ENCODE measurements around the gene NR5A1. TPM values are rescaled to one million over a fixed set of nuclear protein-coding genes. Genes with fewer than 3 reads are reported as not detected.

The NR5A1 gene
- total RNA-seq, 1 donor from 2014 or later: 1.2 TPM

DNA sequence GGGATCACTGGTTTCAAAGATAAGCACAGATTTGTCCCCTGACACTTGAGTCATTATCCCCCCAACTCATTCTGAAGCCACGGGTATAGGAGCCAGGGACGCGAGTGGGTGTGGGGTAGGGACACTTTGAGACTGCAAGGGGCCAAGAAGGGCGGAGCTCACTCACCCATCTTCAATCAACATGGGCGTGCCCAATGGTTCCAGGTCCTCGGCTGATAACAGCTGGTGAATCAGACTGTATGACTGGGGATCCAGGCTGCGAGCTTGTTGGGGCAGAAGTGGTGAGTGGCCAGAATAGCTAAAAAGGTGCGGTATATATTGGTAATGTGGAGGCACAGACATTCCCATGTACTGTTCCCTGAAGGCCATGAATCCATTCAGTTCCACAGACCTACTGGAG lies 30.7 kb upstream of the NR5A1 start:
- Mint-ChIP-seq H3K27me3 (ENCODE audit: unreplicated experiment) (no peaks in the 10 kb centered on the region), H3K9me3 (ENCODE audit: unreplicated experiment) (no peaks in the 10 kb centered on the region), H3K4me3 (ENCODE audit: unreplicated experiment) (no peak overlapping the region), H3K36me3 (ENCODE audit: low read depth, unreplicated experiment) (peaks cover 12% of the 10 kb centered on the region), H3K4me1 (ENCODE audit: unreplicated experiment) (peaks cover 4% of the 10 kb centered on the region), H3K27ac (ENCODE audit: unreplicated experiment) (no peak overlapping the region)
- DNase-seq (ENCODE audit: low spot score): no peak
- TF ChIP-seq CTCF (IDR thresholded peaks at IDR 0.05; ENCODE audit: unreplicated experiment): no peak

DNA sequence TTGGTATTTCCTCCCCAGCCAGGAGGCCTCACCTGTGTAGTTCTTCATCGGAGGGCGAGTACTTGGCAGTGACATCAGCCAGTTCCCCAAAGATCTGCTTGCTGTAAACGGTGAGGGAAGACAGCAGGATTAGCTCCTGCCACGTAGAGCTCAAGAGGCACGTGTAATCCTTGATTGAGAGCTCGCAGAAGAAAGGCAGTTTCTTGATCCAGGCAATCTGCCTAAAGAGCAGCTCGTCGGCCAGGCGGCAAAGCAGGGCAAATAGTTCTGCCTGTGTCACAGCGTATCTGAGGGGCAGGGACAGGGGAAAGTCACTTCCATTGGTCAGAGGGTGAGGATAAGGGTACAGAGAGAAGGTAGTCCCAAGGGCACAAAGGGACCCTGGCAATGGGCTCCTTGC lies 28.6 kb upstream of the NR5A1 start:
- H3K9me3 Mint-ChIP-seq (ENCODE audit: unreplicated experiment): no peaks in the 10 kb centered on the region
- H3K36me3 Mint-ChIP-seq (ENCODE audit: low read depth, unreplicated experiment): peaks cover 13% of the 10 kb centered on the region
- no peak overlapping the region for H3K4me3 Mint-ChIP-seq (ENCODE audit: unreplicated experiment)
- TF ChIP-seq CTCF (IDR thresholded peaks at IDR 0.05; ENCODE audit: unreplicated experiment): no peak
- no peak overlapping the region for H3K27ac Mint-ChIP-seq (ENCODE audit: unreplicated experiment)
- H3K4me1 Mint-ChIP-seq (ENCODE audit: unreplicated experiment): peaks cover 14% of the 10 kb centered on the region
- DNase-seq (ENCODE audit: low spot score): no peak
- H3K27me3 Mint-ChIP-seq (ENCODE audit: unreplicated experiment): peaks cover 2% of the 10 kb centered on the region

DNA sequence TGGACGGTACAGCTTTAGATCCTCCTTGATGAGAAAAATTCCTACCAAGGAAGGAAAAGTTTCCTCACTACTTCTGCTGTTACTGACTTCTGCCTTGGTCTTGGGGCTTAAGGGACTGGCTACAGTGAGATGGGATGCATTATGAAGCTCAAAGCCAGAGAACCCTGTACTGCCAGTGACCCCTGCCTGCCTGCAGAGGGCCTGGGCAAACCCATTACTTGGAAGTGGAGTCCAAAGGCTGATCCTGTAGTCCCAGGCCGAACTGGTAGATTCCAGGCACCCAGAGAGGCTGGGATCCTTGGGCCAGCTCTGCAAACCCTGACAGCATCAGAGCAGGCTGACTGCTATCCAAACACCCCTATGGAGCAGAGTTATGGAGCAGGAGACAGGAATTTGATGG lies 25.7 kb upstream of the NR5A1 start:
- H3K27ac Mint-ChIP-seq (ENCODE audit: unreplicated experiment): no peak overlapping the region

GRCh38 chr9:124531115-124531514 lies 23.9 kb upstream of the NR5A1 start:
- Mint-ChIP-seq H3K36me3 (ENCODE audit: low read depth, unreplicated experiment) (peaks cover 14% of the 10 kb centered on the region), H3K27ac (ENCODE audit: unreplicated experiment) (no peak overlapping the region), H3K4me1 (ENCODE audit: unreplicated experiment) (peaks cover 14% of the 10 kb centered on the region), H3K9me3 (ENCODE audit: unreplicated experiment) (no peaks in the 10 kb centered on the region), H3K4me3 (ENCODE audit: unreplicated experiment) (no peak overlapping the region), H3K27me3 (ENCODE audit: unreplicated experiment) (peaks cover 3% of the 10 kb centered on the region)
- no peak for TF ChIP-seq CTCF (IDR thresholded peaks at IDR 0.05; ENCODE audit: unreplicated experiment)
- no peak for DNase-seq (ENCODE audit: low spot score)

More for the DNA sequence above, 25.7 kb upstream of the NR5A1 start:
- DNase-seq (ENCODE audit: low spot score): no peak
- H3K27me3 Mint-ChIP-seq (ENCODE audit: unreplicated experiment): peaks cover 3% of the 10 kb centered on the region
- TF ChIP-seq CTCF (IDR thresholded peaks at IDR 0.05; ENCODE audit: unreplicated experiment): no peak
- no peaks in the 10 kb centered on the region for H3K9me3 Mint-ChIP-seq (ENCODE audit: unreplicated experiment)
- peaks cover 10% of the 10 kb centered on the region for H3K36me3 Mint-ChIP-seq (ENCODE audit: low read depth, unreplicated experiment)
- H3K4me3 Mint-ChIP-seq (ENCODE audit: unreplicated experiment): no peak overlapping the region
- peaks cover 14% of the 10 kb centered on the region for H3K4me1 Mint-ChIP-seq (ENCODE audit: unreplicated experiment)

GRCh38 chr9:124530246-124530645 lies 23.0 kb upstream of the NR5A1 start:
- Mint-ChIP-seq H3K9me3 (ENCODE audit: unreplicated experiment) (no peaks in the 10 kb centered on the region), H3K4me1 (ENCODE audit: unreplicated experiment) (peaks cover 11% of the 10 kb centered on the region), H3K4me3 (ENCODE audit: unreplicated experiment) (no peak overlapping the region), H3K27ac (ENCODE audit: unreplicated experiment) (peak overlapping the region; percentile 26), H3K27me3 (ENCODE audit: unreplicated experiment) (peaks cover 3% of the 10 kb centered on the region), H3K36me3 (ENCODE audit: low read depth, unreplicated experiment) (peaks cover 10% of the 10 kb centered on the region)
- no peak for TF ChIP-seq CTCF (IDR thresholded peaks at IDR 0.05; ENCODE audit: unreplicated experiment)
- no peak for DNase-seq (ENCODE audit: low spot score)

All from endothelial cell (in vitro differentiated cells).